GM18508 (cell line): ENCODE measurements around the gene PERCC1.
"Not testable (repeated sequence)": the region's sequence is repeated elsewhere in the genome, so short reads cannot be mapped to it uniquely, and the experiment has no call there.

ENCODE experiments used
- ATAC-seq: cut with Tn5 transposase; IDR thresholded peaks from one replicate; pipeline ENCODE4 v1.9.1; 2021; ENCODE audit warnings: moderate number of reproducible peaks; ENCODE audit not compliant: insufficient read depth, unreplicated experiment

Gene PERCC1

GRCh38 chr16:1464196-1464893 lies 33.5 kb downstream of the PERCC1 start:
- no peak for ATAC-seq

GRCh38 chr16:1464894-1465566 lies 34.2 kb downstream of the PERCC1 start:
- no peak for ATAC-seq

GRCh38 chr16:1465567-1465915 lies 34.7 kb downstream of the PERCC1 start:
- no peak for ATAC-seq

GRCh38 chr16:1466054-1466453 lies 35.2 kb downstream of the PERCC1 start:
- ATAC-seq = no peak

- ATAC-seq = no peak
These were observed 36.2 kb downstream of the PERCC1 start for GRCh38 chr16:1466968-1467521.

- ATAC-seq = no peak
These were observed 37.5 kb downstream of the PERCC1 start for GRCh38 chr16:1468426-1468810.

- ATAC-seq = not testable (repeated sequence)
These were observed 38.3 kb downstream of the PERCC1 start for GRCh38 chr16:1469141-1469540.

- ATAC-seq = no peak
These were observed 38.9 kb downstream of the PERCC1 start for GRCh38 chr16:1469693-1470201.

- no peak for ATAC-seq
These were observed 39.8 kb downstream of the PERCC1 start for GRCh38 chr16:1470481-1471251.

- ATAC-seq = no peak
These were observed 40.8 kb downstream of the PERCC1 start for GRCh38 chr16:1471569-1472194.

- no peak for ATAC-seq
These were observed 42.1 kb downstream of the PERCC1 start for GRCh38 chr16:1472974-1473373.

GRCh38 chr16:1474082-1474795 lies 43.4 kb downstream of the PERCC1 start:
- ATAC-seq = no peak

- ATAC-seq = no peak
These were observed 44.1 kb downstream of the PERCC1 start, which contains the start of gene CLCN7 for GRCh38 chr16:1474796-1475551. CLCN7 (minus strand) TSS chr16:1475028; CDS start chr16:1474974, 54 bp downstream.

GRCh38 chr16:1475552-1476114 lies 44.8 kb downstream of the PERCC1 start:
- no peak for ATAC-seq

- no peak for ATAC-seq
These were observed 46.2 kb downstream of the PERCC1 start for GRCh38 chr16:1477033-1477432.

- not testable (repeated sequence) for ATAC-seq
These were observed 48.1 kb downstream of the PERCC1 start for GRCh38 chr16:1478937-1479336.

GRCh38 chr16:1481906-1482835 lies 51.3 kb downstream of the PERCC1 start:
- no peak for ATAC-seq
